MM.1S (cell line): ENCODE data around the gene PCDHGA10.

Source experiments
- EZH2 ChIP-seq: fragments of 300-600 bp; sonication (generic); optimal IDR thresholded peaks from 2 replicates; pipeline ENCODE3; 2017; ENCODE audit warnings: low read depth, mild to moderate bottlenecking, antibody characterized with exemption, low read length, mixed read lengths
- EZH2phosphoT487 ChIP-seq: fragments of 300-600 bp; sonication (generic); IDR thresholded peaks from 2 replicates; pipeline ENCODE4 v1.6.1; 2018; ENCODE audit warnings: antibody characterized with exemption, low read length
- TF ChIP-seq, protein P1 (sequence below): fragments of 300-600 bp; sonication (generic); IDR thresholded peaks from 2 replicates; pipeline ENCODE4 v1.5.1; 2016; ENCODE audit warnings: antibody characterized with exemption, low read length, mixed read lengths

DNA sequence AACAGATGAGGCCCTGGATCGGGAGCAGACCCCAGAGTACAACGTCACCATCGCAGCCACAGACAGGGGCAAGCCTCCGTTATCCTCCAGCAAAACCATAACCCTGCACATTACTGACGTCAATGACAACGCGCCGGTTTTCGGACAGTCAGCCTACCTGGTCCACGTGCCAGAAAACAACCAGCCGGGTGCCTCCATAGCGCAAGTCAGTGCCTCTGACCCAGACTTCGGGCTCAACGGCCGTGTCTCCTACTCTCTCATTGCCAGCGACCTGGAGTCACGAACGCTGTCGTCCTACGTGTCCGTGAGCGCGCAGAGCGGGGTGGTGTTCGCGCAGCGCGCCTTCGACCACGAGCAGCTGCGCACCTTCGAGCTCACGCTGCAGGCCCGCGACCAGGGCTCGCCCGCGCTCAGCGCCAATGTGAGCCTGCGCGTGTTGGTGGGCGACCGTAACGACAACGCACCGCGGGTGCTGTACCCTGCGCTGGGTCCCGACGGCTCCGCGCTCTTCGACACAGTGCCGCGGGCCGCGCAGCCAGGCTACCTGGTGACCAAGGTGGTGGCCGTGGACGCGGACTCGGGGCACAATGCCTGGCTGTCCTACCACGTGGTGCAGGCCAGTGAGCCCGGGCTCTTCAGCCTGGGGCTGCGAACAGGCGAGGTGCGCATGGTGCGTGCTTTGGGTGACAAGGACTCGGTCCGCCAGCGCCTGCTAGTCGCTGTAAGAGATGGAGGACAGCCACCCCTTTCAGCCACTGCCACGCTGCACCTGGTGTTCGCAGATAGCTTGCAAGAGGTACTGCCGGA lies 6.5 kb downstream of the PCDHGA10 start:
- TF ChIP-seq, protein P1, sequence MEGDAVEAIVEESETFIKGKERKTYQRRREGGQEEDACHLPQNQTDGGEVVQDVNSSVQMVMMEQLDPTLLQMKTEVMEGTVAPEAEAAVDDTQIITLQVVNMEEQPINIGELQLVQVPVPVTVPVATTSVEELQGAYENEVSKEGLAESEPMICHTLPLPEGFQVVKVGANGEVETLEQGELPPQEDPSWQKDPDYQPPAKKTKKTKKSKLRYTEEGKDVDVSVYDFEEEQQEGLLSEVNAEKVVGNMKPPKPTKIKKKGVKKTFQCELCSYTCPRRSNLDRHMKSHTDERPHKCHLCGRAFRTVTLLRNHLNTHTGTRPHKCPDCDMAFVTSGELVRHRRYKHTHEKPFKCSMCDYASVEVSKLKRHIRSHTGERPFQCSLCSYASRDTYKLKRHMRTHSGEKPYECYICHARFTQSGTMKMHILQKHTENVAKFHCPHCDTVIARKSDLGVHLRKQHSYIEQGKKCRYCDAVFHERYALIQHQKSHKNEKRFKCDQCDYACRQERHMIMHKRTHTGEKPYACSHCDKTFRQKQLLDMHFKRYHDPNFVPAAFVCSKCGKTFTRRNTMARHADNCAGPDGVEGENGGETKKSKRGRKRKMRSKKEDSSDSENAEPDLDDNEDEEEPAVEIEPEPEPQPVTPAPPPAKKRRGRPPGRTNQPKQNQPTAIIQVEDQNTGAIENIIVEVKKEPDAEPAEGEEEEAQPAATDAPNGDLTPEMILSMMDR, result no peak
- TF ChIP-seq EZH2, result no peak
- TF ChIP-seq EZH2phosphoT487, result no peak
